Right forelimb (tissue), 1 donor: ENCODE measurements around the gene PLCXD3.

Source experiments
- DNase-seq: peaks from one replicate; pipeline ENCODE4 v3.0.0-alpha.2; 2018

PLCXD3 gene

DNA sequence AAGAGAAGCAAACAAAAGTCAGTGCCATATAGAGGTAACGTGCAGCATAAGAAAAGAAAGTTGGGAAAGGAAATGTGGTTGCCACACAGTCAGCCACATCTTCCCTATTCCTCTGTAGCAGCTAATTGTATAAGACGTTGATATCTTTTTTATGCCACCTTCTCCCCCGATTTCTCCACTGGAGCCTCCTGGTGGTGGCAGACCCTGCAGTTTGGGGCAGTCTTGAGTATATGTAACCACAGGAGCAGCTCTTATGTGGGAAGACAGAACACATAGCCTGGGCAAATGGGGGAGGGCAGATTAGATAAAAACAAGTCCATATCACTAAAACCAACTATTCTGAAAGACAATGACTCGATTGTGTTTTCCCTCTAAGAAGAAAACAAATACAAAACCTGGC lies 99.7 kb downstream of the PLCXD3 start:
- no peak for DNase-seq

- DNase-seq, result no peak
Observed at GRCh38 chr5:41410307-41410706, 100.1 kb downstream of the PLCXD3 start.

- no peak for DNase-seq
Observed at GRCh38 chr5:41408676-41409443, 101.5 kb downstream of the PLCXD3 start.

GRCh38 chr5:41406936-41407335 lies 103.5 kb downstream of the PLCXD3 start:
- DNase-seq, result no peak

GRCh38 chr5:41406424-41406823 lies 104.0 kb downstream of the PLCXD3 start:
- DNase-seq, result no peak

DNA sequence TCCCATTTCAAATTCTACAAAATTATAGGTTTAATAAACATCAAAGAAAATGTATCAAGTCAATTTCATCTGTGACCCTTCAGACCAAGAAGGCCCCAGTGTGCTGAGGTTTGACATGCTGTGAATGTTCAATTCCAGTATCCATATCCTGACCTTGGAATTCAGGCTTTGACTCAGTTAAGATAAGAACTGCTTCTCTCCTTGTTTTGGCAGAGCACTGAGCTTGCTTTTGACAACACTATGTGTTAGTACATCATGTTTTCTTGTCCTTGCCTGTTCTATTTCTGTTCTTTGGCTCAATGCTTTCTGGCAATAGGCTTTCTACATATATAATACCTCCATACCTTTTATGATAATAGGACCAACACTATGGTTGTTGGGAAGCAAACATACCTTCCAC lies 105.6 kb downstream of the PLCXD3 start:
- DNase-seq, result no peak

DNA sequence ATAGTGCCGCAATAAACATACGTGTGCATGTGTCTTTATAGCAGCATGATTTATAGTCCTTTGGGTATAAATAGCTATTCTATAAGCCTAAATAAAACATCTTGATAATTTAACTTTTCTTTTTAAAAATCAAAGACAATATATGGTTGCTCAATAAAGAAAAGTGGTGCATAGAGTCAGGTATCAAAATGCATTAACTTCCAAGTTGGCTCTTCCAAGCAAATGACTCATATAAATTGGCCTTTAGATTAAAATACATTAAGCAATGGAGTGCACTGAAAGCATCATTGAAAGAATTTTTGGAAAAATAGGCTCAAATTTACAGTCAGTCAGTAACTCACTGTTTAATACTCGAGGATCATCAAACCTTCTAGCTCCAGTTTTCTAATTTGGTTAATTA lies 106.6 kb downstream of the PLCXD3 start:
- DNase-seq, result no peak

- DNase-seq, result no peak
Observed at GRCh38 chr5:41402845-41403244, 107.6 kb downstream of the PLCXD3 start.

DNA sequence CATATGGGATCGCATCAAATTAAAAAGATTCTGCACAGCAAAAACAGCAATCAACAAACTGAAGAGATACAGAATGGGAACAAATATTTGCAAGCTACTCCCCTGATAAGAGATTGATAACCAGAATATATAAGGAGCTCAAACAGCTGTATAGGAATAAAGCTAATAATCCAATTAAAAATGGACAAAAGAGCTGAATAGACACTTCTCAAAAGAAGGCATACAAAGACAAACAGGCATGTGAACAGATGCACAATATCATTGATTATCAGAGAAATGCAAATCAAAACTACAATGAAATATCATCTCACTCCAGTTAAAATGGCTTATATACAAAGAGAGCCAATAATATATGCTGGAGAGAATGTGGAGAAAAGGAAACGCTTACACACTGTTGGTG lies 110.6 kb downstream of the PLCXD3 start:
- DNase-seq, result no peak

GRCh38 chr5:41392016-41392415 lies 118.4 kb downstream of the PLCXD3 start:
- DNase-seq, result no peak

- no peak for DNase-seq
Observed at GRCh38 chr5:41374631-41375030, 135.8 kb downstream of the PLCXD3 start.

- no peak for DNase-seq
Observed at GRCh38 chr5:41373230-41373629, 137.2 kb downstream of the PLCXD3 start.

DNA sequence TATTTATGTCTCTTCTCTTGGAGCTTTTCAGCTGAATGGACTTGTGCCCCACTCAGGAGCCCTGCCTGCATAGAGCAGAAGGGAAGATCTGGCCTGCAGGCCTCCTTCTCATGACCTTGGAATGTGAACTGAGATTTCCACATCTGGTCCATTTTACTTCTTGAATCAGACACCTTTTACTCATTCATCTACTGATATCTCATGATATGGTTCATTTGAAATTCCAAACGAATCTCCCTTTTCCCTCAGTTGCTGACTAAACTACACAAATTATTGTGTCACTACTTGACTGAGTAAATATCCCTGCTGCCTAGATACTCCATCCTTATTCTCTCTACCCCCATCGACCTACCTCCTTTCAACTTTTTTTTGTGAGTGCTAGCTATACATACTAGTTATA lies 138.7 kb downstream of the PLCXD3 start:
- DNase-seq, result no peak

DNA sequence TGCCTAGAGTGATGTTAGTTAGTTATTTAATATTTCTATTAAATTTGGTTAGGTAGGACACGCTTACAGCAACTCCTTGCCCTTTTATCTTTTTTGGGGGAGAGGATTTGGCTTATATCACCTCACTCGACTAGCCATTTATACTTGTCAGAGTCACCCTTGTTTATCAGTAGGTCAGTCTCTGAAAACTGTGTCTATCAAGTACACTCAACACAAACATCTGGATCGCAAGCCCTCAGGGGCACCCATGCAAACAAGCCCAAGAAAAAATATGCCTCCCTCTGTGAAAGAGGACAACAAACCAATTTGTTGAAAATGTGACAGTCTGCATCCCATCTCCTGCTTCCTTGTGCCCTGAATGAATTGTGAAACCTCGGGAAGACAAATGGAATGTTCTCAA lies 139.9 kb downstream of the PLCXD3 start:
- no peak for DNase-seq

DNA sequence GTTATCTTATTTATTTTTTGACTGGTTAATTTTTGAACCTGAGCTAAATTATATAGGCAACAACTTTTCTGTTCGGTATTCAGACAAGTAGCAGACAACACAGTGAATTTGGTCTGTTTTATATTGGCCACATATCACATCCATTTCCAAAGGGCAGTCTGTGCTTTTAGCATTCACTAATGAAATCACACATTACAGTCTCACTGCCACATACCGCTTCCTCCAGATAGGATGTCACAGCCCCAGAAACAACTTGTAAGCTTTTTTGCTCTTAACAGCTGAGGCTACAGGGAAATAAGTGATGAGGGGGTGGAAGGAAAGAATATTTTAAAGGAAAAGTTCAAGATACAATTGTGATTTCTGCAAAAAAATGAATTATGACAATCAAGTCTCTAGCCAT lies 140.6 kb downstream of the PLCXD3 start:
- DNase-seq, result no peak

DNA sequence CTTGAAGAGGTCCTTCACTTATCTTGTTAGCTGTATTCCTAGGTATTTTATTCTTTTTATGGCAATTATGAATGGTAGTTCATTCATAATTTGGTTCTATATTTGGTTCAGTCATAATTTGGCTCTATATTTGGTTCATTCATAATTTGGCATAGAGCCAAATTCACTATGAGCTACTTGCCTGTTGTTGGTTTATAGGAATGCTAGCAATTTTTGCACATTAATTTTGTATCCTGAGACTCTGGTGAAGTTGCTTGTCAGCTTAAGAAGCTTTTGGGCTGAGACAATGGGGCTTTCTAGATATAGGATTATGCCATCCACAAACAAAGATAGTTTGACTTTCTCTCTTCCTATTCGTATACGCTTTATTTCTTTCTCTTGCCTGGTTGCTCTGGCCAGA lies 142.2 kb downstream of the PLCXD3 start:
- no peak for DNase-seq

DNA sequence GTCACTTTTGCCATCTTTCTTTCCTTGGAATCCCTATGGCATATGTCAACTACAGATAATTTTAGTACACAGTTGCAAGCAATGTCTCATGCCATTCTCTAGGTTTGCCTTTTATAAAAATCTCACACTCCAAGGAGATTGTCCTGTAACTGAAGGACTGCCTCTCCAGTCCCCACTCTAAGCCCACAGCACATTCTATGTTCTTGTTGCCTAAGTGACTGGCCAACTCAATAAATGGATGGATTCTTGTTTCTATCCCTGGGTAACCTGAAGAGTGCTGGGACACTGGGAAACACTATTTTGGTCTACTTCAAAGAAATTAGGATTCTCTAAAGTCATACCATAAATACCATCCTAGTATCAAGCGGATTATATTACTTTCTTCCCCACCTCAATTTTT lies 145.0 kb downstream of the PLCXD3 start:
- no peak for DNase-seq

- no peak for DNase-seq
Observed at GRCh38 chr5:41364346-41364745, 146.1 kb downstream of the PLCXD3 start.

- DNase-seq, result no peak
Observed at GRCh38 chr5:41363343-41363986, 146.9 kb downstream of the PLCXD3 start.

GRCh38 chr5:41356786-41357185 lies 153.6 kb downstream of the PLCXD3 start:
- no peak for DNase-seq

DNA sequence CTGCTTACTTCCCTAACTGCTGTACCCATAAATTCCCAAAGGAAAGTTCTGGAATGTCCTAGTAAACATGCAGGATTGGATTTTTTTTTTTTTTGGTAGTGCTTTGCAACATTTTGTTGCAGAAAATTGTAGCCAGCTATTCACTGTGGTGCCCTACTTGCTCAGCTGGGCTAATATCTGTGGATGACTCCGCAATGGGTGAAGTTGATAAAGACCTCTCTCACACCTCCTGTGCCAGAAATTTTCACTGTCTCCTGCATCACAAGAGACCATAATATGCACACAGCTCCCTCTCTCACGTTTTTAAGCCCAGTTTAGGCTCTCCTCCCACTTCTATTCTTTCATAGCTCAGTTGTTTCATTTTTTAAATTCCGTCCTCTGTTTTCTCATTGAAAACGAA lies 160.6 kb downstream of the PLCXD3 start:
- DNase-seq, result no peak

GRCh38 chr5:41347569-41347968 lies 162.8 kb downstream of the PLCXD3 start:
- DNase-seq, result no peak

DNA sequence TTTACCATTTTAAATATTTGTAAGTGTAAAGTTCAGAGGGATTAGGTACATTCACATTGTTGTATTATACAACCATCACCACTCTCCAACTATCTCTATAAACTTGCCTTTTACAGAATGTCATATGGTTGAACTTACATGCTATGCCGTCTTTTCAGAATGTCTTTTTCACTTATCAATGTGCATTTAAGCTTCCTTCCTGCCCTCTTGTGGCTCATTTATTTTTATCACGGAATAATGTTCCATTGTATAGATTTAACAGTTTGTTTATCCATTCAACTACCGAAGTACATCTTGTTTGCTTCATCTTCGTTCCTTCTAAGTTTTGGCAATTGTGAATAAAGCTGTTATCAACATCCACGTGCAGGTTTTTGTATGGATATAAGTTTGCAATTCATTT lies 163.8 kb downstream of the PLCXD3 start:
- no peak for DNase-seq

DNA sequence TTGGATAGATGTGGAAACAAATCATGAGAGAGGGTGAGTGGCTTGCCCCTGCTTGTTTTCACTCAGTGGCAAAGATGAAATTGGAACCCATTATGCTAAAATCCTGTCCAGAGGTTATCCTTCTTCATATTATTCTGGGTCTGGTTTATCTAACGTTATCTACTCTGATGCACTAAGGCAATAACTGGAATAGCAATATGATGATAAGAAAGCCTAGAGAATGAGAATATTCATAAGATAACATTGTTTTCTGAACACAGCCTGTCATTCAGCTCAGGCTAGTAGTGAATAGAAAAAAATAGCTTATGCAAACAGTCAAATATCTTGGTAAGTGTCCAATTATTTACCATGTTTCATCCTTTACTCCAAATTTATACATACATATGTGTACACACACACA lies 165.1 kb downstream of the PLCXD3 start:
- DNase-seq, result no peak

GRCh38 chr5:41339339-41339738 lies 171.1 kb downstream of the PLCXD3 start:
- no peak for DNase-seq
